PC-3 (cell line): ENCODE measurements around the gene NCAPG2.

Experiments
- CTCF ChIP-seq: fragments of 300-600 bp; sonication (generic); conservative IDR thresholded peaks from 2 replicates; pipeline ENCODE4 v1.5.1; 2017; ENCODE audit warnings: antibody characterized with exemption, low read depth, mild to moderate bottlenecking, low read length
- EZH2 ChIP-seq: fragments of 300-600 bp; sonication (generic); IDR thresholded peaks from one replicate; pipeline ENCODE4 v1.6.1; 2017; ENCODE audit warnings: antibody characterized with exemption, mild to moderate bottlenecking, low read length; ENCODE audit not compliant: unreplicated experiment
- EZH2phosphoT487 ChIP-seq: fragments of 300-600 bp; sonication (generic); IDR thresholded peaks from 2 replicates; pipeline ENCODE4 v1.6.1; 2018; ENCODE audit warnings: mild to moderate bottlenecking, antibody characterized with exemption, low read length, borderline replicate concordance

GRCh38 chr7:158603773-158604755 lies 100.5 kb downstream of the NCAPG2 start:
- no peak for TF ChIP-seq EZH2
- no peak for TF ChIP-seq EZH2phosphoT487
- no peak for TF ChIP-seq CTCF
